ENCODE measurements around the gene ARHGEF37. TPM values are rescaled to one million over a fixed set of nuclear protein-coding genes. Genes with fewer than 3 reads are reported as not detected.
"Not testable (repeated sequence)": the region's sequence is repeated elsewhere in the genome, so short reads cannot be mapped to it uniquely, and the experiment has no call there.

Gene ARHGEF37, protein sequence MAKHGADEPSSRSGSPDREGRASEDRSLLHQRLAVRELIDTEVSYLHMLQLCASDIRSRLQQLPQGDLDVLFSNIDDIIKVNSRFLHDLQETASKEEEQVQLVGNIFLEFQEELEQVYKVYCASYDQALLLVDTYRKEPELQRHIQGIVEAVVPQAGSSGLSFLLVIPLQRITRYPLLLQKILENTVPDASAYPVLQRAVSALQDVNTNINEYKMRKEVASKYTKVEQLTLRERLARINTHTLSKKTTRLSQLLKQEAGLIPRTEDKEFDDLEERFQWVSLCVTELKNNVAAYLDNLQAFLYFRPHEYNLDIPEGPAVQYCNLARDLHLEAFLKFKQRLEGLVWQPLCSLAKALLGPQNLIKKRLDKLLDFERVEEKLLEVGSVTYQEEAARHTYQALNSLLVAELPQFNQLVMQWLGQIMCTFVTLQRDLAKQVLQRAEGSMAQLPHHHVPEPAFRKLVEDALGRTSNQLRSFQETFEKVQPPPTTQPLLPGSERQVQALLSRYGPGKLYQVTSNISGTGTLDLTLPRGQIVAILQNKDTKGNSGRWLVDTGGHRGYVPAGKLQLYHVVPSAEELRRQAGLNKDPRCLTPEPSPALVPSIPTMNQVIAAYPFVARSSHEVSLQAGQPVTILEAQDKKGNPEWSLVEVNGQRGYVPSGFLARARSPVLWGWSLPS
- polyA plus RNA-seq (ENCODE audit: insufficient read length in 4 of 4): 1 to 10 TPM; 5.3 to 6.2 (median 5.8) TPM

DNA sequence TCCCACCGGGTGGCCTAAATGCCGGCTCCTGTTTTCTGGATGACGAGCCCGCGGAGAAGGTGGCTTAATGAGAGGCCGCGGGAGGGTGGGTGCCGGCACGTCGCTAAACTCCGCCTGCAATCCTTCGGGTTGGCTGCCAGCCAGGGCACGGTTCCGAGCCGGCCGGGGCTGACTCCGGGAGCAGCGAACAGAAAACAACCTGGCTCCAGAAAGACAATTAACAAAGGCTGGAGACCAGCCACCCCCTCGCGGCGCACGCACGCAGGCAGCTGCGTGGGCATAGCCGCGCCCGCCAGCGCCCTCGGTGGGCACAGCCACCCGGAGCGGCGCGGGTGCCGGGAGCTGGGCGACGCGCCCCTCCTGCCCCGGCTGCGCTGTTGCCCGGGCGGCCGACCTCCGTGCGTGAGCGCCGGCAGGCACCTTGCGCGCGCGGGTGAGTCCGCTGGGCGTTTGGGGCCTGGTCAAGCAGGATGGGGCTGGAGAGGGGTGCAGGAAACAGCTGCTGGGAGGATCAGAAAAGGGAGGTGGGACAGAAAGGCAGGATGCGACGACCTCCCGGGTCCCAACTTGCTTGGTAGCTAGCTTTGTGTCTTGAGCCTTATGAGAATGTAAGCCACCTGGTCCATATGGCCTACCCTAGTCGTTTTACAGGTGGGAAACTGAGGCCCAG is at the start of gene ARHGEF37:
ARHGEF37 (plus strand) TSS at position 307 of the 670 bp plus-strand sequence. CDS start 16,272 bp downstream, outside the sequence.
- DNase-seq (ENCODE audit: low read depth in 4 of 4, low spot score in 2 of 4): peak in 1 of 4 donors; percentile 46

DNA sequence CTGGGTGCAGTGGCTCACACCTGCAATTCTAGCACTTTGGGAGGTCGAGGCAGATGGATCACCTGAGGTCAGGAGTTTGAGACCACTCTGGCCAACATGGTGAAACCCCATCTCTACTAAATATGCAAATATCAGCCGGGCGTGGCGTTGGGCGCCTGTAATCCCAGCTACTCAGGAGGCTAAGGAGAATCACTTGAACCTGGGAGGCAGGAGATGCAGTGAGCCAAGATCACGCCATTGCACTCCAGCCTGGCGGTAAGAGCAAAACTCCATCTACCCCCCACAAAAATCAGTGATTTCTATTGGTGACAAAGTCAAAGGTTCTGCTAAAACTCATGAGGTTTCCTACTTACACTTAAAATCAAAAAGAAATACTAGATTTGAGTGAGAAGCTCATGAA is 48.9 kb upstream of the ARHGEF37 start:
- DNase-seq (ENCODE audit: low read depth in 4 of 4, low spot score in 2 of 4): no peak

DNA sequence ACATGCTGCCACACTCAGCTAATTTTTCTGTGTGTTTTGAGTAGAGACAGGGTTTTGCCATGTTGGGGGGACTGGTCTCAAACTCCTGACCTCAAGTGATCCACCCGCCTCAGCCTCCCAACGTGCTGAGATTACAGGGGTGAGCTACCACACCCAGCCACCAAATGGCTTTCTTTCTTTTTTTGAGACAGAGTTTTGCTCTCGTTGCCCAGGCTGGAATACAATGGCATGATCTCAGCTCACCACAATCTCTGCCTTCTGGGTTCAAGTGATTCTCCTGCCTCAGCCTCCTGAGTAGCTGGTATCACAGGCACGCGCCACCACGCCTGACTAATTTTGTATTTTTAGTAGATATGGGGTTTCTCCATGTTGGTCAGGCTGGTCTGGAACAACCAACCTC is 45.5 kb upstream of the ARHGEF37 start:
- DNase-seq (ENCODE audit: low read depth in 4 of 4, low spot score in 2 of 4): not testable (repeated sequence)

DNA sequence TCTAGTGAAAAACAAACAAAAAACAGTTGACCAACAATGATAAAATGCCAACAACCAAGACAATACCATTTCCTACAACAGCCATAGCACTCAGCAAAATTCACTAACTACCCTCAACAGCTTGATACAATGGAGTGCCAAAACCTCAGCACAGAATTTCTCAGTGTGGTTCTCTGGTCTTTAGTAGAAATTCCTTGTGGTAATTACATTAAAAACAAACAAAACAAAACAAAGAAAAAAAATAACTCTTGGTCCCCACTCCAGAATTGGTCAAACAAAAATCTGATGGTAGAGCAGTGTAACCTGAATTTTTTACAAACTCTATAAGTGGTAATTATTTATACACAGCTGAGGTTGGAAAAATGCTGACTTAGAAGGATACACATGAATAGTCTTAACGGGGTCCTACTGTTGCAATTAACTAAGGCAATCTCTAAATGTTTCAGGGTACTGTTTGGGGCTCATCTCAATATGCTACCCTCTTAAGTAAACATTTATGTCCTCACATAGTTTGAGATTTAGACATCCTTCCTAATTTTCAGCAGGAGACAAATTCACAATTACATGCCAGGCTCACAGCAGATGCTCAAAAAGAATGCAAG is 43.8 kb upstream of the ARHGEF37 start:
- no peak for DNase-seq (ENCODE audit: low read depth in 4 of 4, low spot score in 2 of 4)

DNA sequence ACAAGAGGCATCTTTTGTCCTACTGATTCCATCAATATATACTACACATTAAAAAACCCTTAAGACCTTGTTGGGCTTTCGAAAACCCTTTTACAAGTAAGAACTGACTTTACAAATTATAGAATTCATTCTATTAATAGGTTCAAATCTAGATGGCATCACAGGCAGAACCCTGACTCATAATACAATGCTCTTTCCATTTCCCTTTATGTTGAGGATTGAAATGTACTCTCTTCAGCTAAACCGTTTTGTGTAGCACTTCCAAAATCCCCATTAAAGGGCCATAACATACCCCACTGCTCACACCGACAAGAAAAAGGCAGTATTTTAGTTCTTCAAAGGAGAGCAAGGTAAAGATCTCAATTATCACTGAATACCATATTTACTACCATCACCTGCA is 41.2 kb upstream of the ARHGEF37 start:
- DNase-seq (ENCODE audit: low read depth in 4 of 4, low spot score in 2 of 4): no peak

DNA sequence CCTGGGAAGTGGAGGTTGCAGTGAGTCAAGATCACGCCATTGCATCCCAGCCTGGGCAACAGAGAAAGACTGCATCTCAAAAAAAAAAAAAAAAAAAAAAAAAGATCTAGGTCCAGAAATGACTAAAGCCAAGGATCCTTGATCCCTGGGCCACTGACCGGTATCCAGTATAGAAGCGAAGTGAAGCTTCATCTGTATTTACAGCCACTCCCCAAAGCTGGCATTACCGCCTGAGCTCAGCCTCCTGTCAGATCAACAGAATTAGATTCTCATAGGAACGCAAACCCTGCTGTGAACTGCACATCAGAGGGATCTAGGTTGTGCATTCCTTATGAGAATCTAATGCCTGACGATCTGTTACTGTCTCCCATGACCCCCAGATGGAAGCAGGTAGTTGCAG is 39.4 kb upstream of the ARHGEF37 start:
- DNase-seq (ENCODE audit: low read depth in 4 of 4, low spot score in 2 of 4): no peak

DNA sequence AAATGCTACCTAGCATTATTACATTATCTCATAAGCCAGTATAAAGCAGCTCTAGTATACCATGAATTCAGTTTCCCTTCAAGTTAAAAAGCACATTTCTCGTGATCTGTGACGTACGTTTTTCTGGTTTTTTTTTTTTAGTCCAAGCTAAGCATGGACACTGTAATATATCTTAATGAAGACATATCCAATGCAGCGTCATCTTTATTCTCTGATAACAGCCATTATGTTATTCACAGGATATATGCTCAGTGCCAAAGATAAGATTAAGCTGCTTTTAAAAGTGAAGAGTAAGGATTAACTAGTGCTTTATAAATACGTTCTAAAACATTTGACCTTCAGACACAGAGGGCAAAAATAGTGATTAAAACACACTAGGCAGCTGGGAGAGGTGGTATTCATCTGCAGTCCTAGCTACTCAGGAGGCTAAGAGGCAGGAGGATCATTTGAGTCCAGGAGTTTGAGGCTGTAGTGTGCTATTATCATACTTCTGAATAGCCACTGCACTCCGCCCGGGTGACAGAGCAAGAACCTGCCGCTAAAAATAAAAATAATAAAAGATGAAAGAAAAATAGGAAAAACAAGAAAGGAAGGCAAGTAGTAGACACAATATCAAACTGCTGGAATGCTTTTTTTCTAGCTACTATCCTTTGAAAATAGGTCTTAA is 37.8 kb upstream of the ARHGEF37 start:
- no peak for DNase-seq (ENCODE audit: low read depth in 4 of 4, low spot score in 2 of 4)

DNA sequence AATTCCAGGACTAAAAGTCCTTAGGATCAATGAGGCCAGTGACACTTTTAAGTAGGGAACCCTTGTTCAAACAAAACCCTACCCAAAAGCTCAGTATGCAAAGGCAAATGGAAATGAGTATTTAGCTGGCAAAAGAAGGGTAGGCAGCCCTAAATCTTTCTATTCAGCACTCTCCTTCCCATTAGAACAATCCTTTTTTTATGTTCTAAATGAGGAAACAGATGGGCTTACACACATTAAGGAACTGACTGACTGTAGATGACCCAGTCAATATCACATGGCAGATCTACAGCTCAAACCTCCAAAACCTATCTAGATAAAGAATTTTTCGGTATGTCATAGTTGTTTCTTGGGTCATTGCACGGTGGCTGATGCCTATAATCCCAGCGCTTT is 37.3 kb upstream of the ARHGEF37 start:
- DNase-seq (ENCODE audit: low read depth in 4 of 4, low spot score in 2 of 4): no peak

DNA sequence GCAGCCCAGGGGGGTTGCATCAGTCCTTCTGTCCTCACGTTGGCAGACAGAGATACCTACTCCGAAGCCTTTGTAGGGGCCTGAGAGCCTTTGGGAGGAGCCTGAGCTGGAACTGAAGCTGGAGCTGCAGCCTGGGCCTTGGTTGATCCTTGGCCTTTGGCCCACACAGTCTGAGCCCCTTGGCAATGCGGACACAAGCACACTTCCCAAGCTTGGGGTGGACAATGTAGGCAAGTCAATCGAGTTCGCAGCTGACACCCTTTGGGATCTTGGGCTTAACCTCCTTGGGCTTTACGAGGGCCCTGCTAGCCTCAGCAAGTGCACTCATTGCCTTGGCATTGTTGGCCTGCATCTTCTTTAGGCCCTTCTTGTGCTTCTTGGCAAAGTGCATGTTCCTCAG is 36.0 kb upstream of the ARHGEF37 start:
- DNase-seq (ENCODE audit: low read depth in 4 of 4, low spot score in 2 of 4): no peak

DNA sequence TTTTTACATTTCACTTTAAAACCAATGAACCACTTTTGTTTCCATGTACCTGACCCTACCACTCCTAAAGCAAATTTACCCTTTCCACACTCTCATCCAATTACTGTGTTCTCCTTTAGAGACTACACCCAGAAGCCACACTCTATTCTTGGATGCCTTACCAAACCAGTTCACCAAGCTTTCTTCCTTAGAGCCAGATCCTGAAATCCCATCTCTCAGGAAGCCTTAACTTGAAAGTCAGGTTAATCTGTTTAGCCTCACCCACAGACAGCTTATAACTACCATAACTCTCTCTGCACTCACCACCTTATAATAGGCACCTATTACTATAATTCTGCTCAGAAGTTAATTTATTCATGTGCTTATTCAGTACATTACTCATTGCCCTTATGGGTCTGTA is 34.3 kb upstream of the ARHGEF37 start:
- DNase-seq (ENCODE audit: low read depth in 4 of 4, low spot score in 2 of 4): no peak

DNA sequence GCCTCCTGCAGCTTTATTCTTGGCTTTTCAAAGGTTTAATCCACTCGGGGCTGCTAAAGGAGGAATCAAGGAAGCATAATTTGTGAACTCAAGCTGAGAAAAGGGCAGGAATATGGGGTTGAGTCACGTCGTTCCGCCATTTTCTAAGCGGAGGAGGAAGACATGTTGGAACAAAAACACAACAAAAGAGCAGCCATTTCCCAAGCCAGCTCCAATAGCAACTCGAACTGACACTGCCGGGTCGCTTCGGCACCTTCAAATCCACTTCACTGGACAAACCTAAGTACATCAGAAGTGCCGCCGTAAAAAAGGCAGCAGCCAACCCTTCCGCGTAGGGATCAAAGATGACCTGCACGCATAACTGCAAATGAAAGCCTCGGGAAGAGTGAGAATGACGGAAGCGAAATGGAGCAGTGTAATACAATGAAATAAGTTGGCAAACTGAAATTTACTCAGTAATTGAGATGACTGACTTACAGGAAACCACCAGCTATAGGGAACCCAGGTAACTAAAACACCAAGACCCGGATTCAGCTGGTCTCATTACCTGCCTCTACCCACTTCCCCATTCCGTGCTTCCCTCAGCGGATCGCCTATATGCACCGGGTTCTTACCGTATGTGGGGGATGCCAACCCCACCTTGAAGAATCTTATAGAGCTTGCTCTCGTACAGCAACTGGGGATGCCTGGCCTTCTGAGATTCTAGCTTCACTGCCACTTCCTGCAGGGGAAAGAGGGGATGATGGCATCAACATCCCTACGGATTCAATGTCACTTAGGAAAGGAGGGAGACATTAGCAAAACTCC is 31.6 kb upstream of the ARHGEF37 start:
- DNase-seq (ENCODE audit: low read depth in 4 of 4, low spot score in 2 of 4): peak in 1 of 4 donors; percentile 33

DNA sequence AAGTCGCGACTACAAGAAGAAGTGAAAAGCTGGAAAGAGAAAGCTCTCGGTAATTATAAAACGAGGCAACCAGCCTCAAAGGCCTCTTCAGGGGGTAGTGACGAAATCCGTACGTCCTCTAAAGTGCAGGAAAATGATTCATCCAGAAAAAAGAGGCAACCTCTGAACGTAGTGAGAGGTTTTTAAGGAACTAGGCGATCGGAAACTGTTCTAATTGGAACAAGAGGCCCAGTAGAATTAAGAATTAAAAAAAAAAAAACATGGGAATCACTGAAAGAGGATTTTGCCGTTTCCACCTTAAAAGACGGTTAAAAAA is 31.1 kb upstream of the ARHGEF37 start:
- DNase-seq (ENCODE audit: low read depth in 4 of 4, low spot score in 2 of 4): no peak

DNA sequence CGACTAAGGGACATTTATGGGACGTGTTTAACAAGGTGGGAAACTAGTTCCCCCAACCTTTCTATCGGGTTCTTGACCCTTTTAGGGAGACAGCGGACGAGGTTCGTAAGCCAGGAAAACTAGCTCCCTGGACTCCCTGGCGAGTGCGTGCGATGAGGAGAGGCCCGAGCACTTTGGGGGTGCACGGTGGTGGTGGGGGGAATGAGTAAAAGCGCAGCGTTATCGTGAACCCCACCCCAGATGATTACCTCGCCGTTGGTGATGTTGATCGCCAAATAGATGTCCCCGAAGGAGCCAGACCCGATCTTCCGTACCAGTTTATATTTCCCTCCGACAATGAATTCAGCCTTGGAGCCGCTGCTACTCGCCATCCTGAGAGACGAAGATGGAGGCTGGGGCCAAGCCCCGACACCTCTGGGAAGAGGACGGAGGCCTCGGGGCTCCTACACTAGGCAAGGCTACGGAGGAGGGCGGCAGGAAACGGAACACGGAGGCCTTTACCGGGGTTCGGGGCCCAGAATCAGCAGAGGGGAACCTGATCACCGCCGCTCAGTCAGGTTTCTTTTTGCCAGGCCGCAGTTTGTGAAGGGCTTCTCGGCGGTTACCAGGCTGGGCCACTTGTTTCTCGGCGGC is 30.6 kb upstream of the ARHGEF37 start:
- DNase-seq (ENCODE audit: low read depth in 4 of 4, low spot score in 2 of 4): no peak

DNA sequence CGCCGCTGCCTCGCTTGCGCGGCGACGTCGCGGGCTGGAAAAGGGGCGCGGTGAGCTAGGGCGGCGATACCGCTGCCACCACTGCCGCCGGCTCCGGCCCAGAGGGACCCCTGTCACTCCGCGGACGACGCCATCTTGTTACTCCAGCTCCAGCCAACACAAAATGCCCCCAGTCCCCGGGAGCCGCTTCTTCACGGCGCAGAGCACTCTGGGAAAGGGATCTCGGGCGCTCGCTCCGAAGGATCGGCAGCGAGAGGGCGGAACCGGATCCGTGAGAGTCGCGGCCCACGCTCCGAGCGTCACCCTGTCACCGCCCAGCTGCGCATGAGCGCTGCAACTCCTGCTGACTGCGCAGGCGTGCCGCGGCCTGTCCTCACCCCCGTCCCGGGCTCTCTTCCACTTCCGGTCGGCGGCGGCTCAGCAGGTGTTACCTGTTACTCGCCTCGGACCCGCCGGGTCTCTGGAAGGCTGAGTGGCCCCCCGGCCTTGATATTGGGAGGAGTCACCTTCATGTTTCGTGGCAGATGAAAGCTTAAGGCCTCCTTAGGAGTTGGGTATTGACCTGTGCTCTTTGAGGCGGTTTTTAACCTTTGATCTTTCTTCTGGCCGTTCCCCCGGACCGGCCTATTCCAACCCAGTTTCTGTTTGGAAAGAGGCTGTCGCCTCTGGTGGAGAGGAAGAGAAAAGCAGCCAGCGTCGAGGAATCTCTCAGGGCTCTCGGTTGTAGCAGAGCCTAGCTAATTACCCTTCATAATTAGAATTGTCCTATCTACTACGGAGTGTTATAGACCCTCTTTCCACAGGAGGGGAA is 29.9 kb upstream of the ARHGEF37 start, which contains the start of gene CSNK1A1:
CSNK1A1 (minus strand) TSS at position 213 of the 811 bp plus-strand sequence. CDS start 475 bp downstream, outside the sequence.
- peak; percentile 95 to 98 (median 97) for DNase-seq (ENCODE audit: low read depth in 4 of 4, low spot score in 2 of 4)

DNA sequence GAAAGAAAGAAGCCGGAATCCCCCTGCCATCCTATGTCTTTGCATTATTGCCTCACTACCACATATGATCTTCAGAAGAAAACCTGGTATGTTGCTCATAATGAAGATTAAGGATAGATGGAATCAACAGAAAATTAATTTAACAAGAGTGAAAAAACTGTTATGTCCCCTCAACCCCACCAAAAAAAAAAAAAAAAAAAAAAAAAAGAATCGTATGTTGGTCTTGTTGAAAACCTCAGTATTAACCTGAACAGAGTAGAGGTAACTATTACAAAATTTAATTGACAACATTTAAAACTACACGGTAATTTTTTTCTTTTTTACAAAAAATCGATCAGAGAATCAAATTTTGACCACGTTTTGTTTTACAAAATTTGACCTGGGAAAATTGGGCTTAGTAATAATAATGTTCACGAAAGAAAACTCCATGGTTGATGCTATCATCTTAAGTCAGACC is 29.2 kb upstream of the ARHGEF37 start:
- DNase-seq (ENCODE audit: low read depth in 4 of 4, low spot score in 2 of 4): no peak

DNA sequence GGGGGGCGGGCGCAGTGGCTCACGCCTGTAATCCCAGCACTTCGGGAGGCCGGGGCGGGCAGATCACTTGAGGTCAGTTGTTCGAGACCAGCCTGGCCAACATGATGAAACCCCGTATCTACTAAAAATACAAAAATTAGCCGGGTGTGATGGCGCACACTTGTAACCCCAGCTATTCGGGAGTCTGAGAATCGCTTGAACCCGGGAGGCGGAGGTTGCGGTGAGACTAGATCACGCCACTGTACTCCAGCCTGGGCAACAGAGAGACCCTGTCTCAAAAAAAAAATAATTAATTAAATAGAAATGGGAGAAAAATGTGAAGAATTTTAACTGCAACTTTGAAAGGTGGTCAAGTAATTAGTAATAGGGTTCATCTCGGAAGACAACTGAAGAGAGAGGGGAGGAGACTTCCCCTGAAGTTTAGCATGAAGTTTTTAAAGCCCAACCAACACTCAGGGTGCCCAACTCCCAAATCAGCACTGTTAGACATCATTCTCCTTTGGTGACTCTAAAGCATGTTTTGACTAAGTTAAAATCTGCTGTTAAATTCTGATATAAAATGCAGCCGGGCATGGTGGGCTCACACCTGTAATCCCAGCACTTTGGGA is 28.6 kb upstream of the ARHGEF37 start:
- DNase-seq (ENCODE audit: low read depth in 4 of 4, low spot score in 2 of 4): no peak

DNA sequence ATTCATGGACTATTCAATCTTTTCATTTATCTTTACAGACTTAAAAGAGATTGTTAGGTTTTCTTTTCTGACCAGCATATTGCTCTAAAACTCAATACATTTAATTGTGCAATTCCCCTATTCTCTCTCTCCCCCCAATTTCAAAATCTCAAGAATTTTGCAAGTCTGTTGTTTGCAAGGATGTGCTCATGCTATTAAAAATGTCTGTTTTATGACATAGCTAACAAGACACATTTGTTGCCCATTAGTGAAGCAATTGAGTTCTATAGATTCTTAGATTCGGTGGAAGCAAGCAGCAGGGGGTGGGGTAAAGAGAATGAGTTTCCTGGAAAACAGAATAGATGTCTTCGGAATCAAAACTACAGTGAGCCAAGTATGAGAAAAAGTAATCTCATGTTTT is 21.6 kb upstream of the ARHGEF37 start:
- no peak for DNase-seq (ENCODE audit: low read depth in 4 of 4, low spot score in 2 of 4)

DNA sequence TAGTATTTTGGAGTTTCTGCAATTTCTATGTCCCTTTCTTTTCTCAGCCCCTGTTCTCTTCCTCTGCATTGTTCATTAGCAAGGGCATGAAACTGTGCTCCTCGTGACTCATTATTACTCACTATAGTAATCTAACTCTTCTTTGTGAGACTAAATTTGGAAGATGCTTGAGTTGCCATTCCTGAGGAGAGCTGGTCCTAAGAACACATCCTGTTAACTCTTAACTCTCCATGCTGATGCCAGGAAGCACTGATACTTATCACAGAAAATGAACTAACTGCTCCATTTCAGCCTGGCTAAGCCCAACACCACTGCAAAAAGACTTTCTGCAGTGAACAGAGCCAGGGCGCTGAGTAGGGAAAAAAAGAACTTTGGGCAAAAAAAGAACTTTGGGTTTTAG is 19.4 kb upstream of the ARHGEF37 start:
- DNase-seq (ENCODE audit: low read depth in 4 of 4, low spot score in 2 of 4): no peak

Measured in left renal cortex interstitium (tissue), 4 donors.